GM11168 (cell line): ENCODE data around the gene ITFG2.

Experiments
- in situ Hi-C: fragments of 300-500 bp; cut with MboI; formaldehyde crosslinking; loops from one replicate; pipeline ENCODE4 v1.12.0; 2022; ENCODE audit warnings: low sequenced_read_pairs; ENCODE audit not compliant: unreplicated experiment

The ITFG2 gene

DNA sequence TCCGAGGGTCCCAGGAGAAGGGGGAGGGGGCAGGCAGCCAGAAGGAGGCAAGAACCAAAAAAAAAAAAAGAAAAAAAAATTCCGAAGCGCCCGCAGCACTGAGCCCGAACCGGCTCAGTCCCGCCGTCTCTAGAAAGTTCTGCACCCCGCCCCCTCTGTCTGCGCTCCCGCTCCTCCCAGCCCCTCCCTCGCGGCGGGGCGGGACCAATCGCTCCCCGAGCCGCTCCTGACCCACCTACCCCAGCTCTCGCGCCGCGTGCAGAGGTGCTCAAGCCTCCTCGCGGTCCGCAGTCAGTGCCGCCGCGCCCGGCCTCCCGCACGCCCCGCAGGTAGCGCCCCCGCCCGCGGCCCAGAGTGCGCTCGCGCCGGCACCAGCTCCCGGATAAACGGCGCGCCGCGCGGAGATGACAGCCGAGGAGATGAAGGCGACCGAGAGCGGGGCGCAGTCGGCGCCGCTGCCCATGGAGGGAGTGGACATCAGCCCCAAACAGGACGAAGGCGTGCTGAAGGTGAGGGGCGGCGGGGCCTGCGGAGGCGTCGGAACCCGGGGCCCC, 17.7 kb upstream of the ITFG2 start, which contains the start of gene FKBP4:
Gene FKBP4, plus strand, starts transcription at position 235 of the 554 bp plus-strand sequence. Its CDS starts 170 bp downstream, at position 405.
- in situ Hi-C loops, result loop anchor here (10.0 kb wide), 1 partner anchor 110 kb away; no protein-coding TSS in a partner anchor

DNA sequence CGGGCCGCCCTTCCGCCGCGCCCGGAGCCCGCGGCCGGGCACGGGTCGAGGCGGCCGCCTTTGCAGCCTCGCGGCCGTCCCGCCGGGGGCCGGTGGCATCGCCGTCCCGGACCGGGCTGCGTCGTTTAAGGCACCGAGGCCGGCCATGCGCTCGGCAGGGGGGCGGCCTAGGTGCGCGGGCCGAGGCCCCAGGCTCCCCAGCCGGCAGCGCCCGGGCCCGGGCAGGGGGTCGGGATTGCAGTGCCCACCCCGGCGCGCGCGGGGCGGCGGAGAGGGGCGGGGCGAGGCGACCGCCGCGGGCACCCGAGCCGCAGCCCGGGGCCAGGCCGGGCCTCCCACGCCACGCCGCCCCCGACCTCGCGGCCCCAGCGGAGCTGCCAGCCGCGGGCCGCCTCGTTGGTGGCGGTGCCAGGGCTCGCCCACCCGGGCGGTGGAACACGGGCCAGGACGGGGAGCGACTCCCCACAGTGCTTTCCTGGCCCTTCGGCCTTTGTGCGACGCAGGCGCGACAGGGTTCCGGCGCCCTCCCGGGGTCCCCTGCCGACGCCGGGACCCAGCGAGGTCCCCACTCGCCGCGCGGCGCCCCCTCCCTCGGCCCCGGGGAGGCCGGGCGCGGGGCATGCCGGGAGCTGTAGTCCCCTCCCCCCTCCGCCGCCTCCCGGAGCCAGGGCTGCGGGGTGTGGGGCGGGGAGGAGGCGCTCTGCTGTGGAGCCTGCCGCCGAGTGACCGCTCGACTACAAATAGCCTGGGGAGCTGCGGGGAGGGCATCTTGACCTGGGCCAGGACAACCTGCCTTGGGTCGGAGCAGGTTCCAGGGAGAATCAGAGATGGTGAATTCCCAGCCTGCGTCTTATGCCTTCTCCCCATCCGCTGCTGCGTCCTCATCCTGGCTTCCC, 16.9 kb upstream of the ITFG2 start:
- in situ Hi-C loops, result loop anchor here (10.0 kb wide), 1 partner anchor 111 kb away; no protein-coding TSS in a partner anchor

GRCh38 chr12:2796187-2796666, 16.2 kb upstream of the ITFG2 start:
- in situ Hi-C loops, result loop anchor here (10.0 kb wide), 1 partner anchor 111 kb away; no protein-coding TSS in a partner anchor

GRCh38 chr12:2797721-2798418, 14.6 kb upstream of the ITFG2 start:
- in situ Hi-C loops, result loop anchor here (10.0 kb wide), 1 partner anchor 113 kb away; no protein-coding TSS in a partner anchor

- in situ Hi-C loops, result no loop called here
Observed at GRCh38 chr12:2800046-2800570, 12.4 kb upstream of the ITFG2 start.

GRCh38 chr12:2801044-2801783, 11.3 kb upstream of the ITFG2 start:
- in situ Hi-C loops, result no loop called here

GRCh38 chr12:2803635-2804392, 8.7 kb upstream of the ITFG2 start:
- in situ Hi-C loops, result no loop called here

DNA sequence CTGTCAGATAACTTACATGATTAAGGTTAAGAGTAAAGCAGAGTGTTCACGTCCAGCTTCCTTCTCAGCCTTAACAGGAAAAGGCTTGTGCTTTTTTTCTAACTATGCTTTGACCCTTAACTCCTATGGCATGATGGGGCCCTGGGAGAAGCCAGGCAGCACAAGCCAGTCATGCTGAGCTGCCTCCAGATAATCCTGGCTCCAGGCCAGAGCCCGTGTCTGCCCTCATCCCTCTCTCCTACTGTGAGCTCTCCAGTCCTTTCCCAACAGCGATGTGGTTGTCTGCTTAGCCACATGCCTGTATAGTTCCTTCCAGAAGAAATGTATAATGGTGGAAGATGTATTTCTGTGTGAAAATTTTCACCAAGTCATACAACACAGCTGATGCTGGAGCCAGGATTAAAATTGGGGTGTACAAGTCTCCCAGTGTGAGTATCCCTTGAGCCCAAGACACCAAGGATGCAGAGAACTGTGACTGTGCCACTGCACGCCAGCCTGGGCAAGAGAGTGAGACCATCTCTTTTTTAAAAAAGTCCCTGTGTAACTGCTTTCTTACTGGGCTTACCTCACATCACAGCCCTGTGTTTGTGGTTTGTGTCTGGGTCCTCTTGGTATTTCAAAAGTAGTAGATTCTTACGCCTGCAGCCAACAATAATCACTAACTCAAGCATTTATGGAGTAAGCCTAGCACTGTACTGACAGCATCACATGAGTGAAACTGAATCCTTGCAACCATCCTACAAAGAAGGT, 7.9 kb upstream of the ITFG2 start:
- in situ Hi-C loops, result no loop called here

GRCh38 chr12:2805143-2805520, 7.3 kb upstream of the ITFG2 start:
- in situ Hi-C loops, result no loop called here

DNA sequence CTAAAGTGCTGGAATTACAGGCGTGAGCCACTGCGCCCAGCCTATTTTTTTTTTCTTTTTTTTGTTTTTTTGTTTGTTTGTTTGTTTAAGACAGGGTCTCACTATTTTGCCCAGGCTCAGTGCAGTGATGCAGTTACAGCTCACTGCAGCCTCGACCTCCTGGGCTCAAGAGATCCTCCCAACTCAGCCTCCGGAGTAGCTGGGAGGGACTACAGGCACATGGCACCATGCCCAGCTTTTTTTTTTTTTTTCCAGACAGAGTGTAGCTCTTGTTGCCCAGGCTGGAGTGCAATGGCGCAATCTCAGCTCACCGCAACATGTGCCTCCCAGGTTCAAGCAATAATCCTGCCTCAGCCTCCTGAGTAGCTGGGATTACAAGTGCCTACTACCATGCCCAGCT, 5.8 kb upstream of the ITFG2 start:
- in situ Hi-C loops, result no loop called here

DNA sequence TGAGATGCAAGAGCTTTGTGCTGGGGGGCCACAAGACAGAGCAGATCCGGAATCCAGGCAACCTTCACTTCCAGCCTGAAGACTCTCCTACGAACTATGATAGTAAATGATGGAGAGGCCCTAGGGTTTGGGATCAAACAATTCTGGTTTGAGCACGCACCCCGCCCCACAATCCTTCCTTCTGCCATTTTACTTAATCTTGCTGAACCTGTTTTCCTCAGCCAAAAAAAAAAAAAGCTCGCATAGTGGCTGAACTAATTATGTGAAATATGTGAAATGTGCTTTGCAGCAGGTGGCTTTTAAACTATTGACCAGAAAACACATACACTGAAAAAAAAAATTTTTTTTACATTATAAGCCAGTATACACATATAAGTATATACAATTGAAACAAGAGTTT, 667 bp upstream of the ITFG2 start:
- in situ Hi-C loops, result no loop called here

- in situ Hi-C loops, result no loop called here
Observed at GRCh38 chr12:2813214-2814185, 1.0 kb downstream of the ITFG2 start.

DNA sequence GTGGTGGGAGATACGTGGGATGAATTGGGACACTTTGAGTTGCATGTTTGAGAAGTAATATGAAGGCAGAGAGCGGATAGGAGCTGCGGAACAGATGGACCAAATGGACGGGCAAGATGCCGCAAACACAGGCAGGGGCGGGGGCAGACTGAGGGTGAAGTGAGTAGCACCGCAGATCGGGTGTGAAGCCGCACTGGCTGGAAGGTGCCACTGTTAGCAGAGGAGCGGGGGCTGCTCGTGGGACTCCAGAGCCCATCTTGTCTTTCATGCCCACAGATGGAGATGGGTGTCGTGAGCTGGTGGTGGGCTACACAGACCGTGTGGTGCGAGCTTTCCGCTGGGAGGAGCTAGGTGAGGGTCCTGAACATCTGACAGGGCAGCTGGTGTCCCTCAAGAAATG, 7.3 kb downstream of the ITFG2 start:
- in situ Hi-C loops, result no loop called here

- in situ Hi-C loops, result no loop called here
Observed at GRCh38 chr12:2820432-2820831, 8.0 kb downstream of the ITFG2 start.

GRCh38 chr12:2823483-2823882, 11.0 kb downstream of the ITFG2 start:
- in situ Hi-C loops, result no loop called here

- in situ Hi-C loops, result no loop called here
Observed at GRCh38 chr12:2824541-2824940, 12.1 kb downstream of the ITFG2 start.

DNA sequence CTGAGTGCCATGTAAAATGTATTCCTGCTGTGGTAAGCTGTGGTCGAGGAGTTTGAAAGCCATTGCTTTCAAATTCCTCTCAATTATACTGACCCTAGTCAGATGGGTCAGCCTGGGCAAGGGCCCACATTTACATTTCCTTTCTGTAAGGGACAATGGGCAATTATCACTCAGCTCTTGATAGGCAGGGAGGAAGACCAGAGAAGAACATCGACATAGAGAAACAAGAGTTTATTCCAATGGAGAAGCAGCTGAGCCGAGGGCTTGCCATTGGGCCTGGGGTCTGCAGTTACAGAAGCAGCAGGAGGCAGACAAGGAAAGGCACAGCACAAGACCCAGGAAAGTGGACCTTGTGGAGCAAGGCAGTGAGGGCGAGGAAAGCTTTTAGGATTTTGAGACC, 12.7 kb downstream of the ITFG2 start:
- in situ Hi-C loops, result no loop called here
